ENCODE data around the gene NTM.
"Not testable (repeated sequence)": the region's sequence is repeated elsewhere in the genome, so short reads cannot be mapped to it uniquely, and the experiment has no call there.

The NTM gene

GRCh38 chr11:131463649-131464425 lies 93.4 kb downstream of the NTM start:
- DNase-seq (ENCODE audit: low spot score), result no peak

GRCh38 chr11:131464461-131464860 lies 94.0 kb downstream of the NTM start:
- DNase-seq (ENCODE audit: low spot score), result no peak

DNA sequence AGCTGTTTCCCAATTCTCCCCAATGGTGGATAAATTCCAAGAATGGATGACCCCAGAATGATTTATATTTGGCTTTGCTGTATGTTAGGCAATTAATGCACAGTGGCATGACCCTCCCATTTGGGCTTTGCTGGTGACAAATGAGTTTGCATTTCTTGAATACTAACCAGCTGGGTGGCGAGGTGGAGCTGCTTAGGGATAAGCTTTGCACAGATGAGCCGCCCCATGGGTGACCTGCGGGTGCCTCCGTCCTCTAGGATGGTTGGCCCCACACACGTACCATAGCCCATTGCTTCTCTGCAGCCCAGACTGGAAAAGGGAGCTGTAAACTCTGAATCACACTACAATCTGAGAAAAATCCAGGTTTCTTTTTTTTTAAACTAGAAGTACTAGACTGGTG lies 94.6 kb downstream of the NTM start:
- DNase-seq (ENCODE audit: low spot score), result no peak

GRCh38 chr11:131465746-131466145 lies 95.3 kb downstream of the NTM start:
- DNase-seq (ENCODE audit: low spot score), result peak; percentile 23

- DNase-seq (ENCODE audit: low spot score), result no peak
Observed at GRCh38 chr11:131467645-131468394, 97.4 kb downstream of the NTM start.

- DNase-seq (ENCODE audit: low spot score), result no peak
Observed at GRCh38 chr11:131468565-131468964, 98.2 kb downstream of the NTM start.

DNA sequence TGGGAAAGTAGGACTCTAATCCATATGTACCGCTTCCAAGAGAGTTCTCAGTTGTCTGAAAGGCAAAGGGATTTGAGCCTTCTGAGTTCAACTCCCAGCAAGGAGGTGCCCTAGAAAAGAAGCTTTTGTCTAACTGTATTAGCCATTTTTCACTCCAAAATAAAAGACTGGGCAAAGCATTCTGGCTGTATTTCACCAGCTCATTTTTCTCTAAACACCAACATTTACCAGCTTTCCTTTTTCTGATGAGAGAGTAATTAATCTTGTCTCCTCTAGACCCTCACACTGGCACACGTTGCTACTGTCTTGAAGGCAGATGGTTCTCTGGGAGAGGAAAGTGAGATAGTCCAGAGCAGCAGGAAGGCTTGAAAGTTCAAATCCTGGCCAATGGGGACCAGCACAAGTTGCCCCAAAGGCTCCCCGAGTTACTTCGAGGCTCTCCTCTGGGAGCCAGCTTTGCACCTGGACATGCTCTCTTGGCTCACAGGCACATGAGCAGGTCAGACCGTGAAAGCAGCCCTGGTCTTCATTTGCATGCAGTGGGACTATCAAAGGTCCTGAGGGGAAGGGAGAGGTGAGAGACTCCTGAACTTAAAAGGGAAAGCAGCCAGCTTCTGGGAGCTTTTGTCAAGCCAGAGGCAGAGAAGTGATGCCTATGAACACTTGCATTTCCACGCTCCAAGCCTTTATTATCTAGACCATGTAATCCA lies 100.0 kb downstream of the NTM start:
- no peak for DNase-seq (ENCODE audit: low spot score)

- no peak for DNase-seq (ENCODE audit: low spot score)
Observed at GRCh38 chr11:131471976-131472375, 101.6 kb downstream of the NTM start.

DNA sequence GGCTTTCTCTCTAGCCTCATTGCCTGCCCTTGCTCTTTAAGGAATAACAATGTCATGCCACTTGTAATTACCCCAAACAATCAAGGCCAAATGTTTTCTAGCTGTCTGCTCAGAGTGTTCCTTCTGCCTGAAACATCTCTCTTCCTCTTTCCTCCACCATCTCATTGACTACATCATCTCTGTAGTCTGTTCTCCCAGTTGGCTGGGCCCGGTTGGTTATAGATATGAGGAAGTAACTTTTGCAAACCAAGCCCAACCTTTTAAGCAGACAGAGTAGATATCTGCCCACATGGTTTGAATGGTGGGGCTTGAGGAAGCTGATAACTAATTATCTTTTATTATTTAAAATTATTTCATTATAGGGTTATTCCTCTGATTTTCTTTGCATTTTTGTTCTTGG lies 104.5 kb downstream of the NTM start:
- DNase-seq (ENCODE audit: low spot score), result no peak

- no peak for DNase-seq (ENCODE audit: low spot score)
Observed at GRCh38 chr11:131476266-131476665, 105.9 kb downstream of the NTM start.

GRCh38 chr11:131478341-131478740 lies 107.9 kb downstream of the NTM start:
- no peak for DNase-seq (ENCODE audit: low spot score)

- DNase-seq (ENCODE audit: low spot score), result peak; percentile 90
Observed at GRCh38 chr11:131481303-131481702, 110.9 kb downstream of the NTM start.

DNA sequence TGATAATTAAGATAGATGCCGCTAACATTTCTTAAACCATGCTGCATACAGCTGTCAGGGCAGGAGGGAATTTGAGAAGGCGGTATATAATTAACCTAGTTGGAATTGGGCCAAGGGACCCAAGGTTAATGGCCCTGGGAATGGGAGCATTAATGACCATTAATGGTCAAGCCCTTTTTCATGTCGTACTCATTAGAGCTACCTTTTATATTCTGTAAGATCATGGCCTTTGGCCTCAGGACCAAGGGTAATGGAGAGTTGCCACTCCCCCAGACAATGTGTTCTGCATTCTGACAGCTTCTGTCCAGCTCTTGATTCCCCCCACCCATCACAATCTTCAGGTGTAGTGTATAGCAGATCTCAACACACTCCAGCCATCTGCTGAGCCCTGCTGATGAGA lies 111.6 kb downstream of the NTM start:
- no peak for DNase-seq (ENCODE audit: low spot score)

DNA sequence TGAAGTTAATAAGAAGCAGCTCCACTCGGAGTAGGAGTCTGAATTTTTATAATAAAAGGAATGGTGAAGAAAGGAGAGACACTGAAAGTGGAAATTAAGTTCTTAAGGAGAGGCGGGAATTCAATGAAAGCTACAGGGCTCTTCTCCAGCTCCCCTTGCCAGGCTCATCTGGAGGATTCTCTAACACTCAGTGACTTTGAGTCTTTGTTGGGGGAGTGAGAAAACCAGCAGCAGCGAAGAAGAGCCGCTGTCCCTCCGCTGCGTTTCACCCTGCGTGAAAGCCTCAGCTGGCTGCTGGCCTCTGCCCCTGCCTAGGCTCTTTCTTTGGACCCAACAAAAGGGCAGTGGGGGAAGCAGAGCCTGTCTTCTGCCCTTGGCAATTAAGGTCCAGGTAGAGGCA lies 113.0 kb downstream of the NTM start:
- DNase-seq (ENCODE audit: low spot score), result no peak

DNA sequence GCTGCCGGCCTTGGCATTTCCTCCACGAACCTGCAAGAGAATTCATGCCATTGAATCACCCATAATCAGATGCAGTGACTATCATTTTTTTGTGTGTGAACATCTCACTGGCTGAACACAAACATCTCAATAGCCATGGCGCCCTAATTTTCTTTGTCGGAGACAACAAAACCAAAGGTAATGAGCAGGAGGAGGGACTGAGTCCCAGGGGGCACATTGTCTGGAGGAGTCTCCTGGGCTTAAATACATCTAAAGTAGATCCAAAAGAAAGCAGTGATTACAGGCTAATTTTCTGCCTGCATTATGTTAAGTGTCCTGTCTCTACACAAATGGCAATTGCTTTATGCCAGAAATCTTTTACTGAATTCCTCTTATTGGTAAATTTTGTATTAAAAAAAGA lies 113.5 kb downstream of the NTM start:
- no peak for DNase-seq (ENCODE audit: low spot score)

DNA sequence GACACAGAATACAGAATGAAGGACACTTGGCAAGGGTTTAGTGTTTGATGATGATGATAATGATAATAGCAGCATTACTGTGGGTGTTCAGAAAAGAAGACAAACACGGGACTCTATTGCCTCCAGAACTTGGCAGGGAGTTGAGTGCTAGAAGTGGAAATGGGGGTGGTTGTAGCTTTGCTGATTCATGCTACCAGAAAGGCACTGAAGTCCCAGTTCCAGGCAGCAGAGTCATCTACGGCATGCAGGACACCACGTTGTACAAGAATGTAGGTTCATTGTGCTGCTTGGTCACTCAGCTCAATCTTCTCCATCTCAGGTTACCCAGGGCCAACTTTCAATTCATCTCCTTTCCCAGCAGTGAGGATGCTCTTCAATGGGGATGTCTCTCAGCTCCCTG lies 115.7 kb downstream of the NTM start:
- DNase-seq (ENCODE audit: low spot score), result no peak

- DNase-seq (ENCODE audit: low spot score), result no peak
Observed at GRCh38 chr11:131486937-131487635, 116.7 kb downstream of the NTM start.

DNA sequence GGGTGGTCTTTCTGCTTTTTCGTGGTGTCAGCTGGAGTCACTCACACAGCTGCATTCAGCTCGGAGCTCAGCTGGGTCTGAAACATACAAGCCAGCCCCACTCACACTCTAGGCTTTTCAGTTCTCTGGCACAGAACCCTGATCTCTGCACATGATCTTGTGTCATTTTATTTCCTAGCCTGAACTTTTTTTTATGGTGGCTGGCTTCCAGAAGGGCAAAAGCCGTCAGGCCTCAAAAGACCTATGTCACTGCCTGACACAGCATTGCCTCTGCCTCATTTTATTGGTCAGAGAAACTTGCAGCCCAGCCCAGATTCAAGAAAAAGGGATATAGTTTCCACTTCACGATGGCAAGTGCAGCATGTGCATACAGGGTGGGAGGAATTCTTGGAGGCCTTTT lies 117.8 kb downstream of the NTM start:
- DNase-seq (ENCODE audit: low spot score), result no peak

- DNase-seq (ENCODE audit: low spot score), result no peak
Observed at GRCh38 chr11:131491503-131491902, 121.1 kb downstream of the NTM start.

DNA sequence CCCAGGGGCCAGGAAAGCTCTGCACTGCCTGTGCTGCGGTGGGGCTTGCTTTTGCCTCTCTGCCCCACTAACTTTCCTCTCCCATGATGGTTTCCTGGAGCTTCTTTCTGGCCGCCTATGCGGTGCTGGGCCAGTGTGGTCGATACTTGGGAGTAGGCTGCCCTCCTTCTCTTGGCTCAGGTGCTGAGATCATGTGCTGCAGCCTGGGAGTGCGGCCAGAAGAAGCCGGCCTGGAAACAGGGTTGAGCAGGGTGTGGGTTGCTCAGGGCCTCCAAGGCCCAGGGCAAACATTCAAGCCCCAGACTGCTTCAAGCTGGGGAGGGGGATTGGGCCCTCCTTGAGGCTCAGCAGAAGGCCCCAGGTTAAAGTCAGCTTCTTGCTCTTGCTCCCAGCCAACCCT lies 125.0 kb downstream of the NTM start:
- DNase-seq (ENCODE audit: low spot score), result no peak

GRCh38 chr11:131497686-131498085 lies 127.3 kb downstream of the NTM start:
- DNase-seq (ENCODE audit: low spot score), result not testable (repeated sequence)

DNA sequence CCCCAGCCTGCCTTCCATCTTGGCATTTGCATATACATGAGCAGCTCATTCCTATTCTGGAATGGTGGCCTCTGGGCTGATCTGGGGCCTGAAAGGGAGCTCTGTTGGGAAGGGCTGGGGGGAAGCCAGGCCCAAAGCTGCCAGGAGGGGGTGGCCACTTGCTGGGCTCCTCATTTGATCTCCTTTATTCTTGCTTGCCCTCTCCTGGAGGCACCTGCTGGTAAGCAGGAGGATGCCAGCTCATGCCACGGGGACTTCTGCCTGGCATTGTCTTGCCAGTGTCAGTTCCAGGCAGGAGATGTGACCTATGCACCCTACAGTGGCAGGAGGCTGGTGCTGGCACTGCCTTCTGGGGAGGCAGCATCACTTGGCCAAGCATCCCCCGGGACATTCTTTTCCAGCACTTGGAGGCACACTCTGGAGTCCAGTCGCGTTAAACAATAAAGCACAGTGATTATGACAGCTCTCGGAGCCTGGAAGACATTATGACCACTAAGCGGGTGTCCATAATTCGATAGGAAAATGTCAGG lies 128.3 kb downstream of the NTM start:
- no peak for DNase-seq (ENCODE audit: low spot score)
